Lung microvascular endothelial cell (primary cell): ENCODE measurements around the gene CFAP157. TPM values are rescaled to one million over a fixed set of nuclear protein-coding genes. Genes with fewer than 3 reads are reported as not detected.
"Not testable (repeated sequence)": the region's sequence is repeated elsewhere in the genome, so short reads cannot be mapped to it uniquely, and the experiment has no call there.

Experiments used
- DNase-seq, 2 donors: peaks; one replicate each; pipeline versions ENCODE4 v3.0.0 to v3.0.0-alpha.2; 2010; ENCODE audit warnings: low read depth in 2 of 2
- total RNA-seq: library from RNA; depleted of rRNA; stranded (reverse); fragments of >200 nt; gene quantifications from 2 replicates; pipeline ENCODE4 v1.2.1, GENCODE V29; 2014

CFAP157 gene
- total RNA-seq, 1 donor from 2014 or later, result not detected

DNA sequence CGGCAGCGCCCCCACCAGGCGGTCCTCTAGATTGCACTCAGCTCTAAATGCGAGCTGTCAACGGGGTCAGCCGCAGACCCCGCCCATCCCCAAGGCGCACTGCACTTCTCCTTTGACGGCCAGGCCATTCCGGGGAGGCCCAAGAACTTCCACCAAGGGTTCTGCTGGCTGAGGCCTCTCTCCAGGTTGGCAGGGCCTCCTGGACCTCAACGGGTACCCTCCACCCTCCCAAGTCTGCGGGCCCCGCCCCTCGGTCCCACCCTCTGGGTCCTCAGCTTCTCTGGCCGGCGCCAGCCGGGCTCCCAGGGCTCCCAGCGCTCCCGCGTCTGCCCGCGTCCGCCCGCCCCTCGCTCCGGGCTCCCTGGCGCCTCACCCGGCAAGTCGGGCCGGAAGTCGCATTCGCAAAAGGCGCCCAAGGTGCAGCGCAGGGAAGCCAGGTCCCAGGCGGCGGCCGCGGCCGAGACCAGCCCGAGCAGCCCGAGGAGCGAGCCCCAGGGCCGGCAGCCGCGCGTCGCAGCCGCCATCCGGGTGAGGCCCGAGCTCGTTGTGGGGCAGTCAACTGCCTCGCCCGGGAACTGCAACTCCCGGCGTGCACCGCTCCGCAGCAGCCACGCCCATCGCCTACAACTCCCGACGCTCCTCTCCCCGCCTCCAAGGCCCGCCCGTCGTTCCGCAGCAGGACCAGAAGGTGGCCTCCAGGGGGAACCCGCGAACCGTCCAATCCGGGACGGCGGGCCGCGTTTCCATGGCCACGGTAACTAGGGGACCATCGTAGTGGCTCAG, 28.1 kb downstream of the CFAP157 start, which contains the start of gene TOR2A:
TSS of gene TOR2A (minus strand) at position 548 of the 783 bp plus-strand sequence. CDS start at position 524, 24 bp downstream.
- peak; percentile 99 for DNase-seq

GRCh38 chr9:127735530-127736185, 28.9 kb downstream of the CFAP157 start:
- peak; percentile 40 to 51 for DNase-seq

DNA sequence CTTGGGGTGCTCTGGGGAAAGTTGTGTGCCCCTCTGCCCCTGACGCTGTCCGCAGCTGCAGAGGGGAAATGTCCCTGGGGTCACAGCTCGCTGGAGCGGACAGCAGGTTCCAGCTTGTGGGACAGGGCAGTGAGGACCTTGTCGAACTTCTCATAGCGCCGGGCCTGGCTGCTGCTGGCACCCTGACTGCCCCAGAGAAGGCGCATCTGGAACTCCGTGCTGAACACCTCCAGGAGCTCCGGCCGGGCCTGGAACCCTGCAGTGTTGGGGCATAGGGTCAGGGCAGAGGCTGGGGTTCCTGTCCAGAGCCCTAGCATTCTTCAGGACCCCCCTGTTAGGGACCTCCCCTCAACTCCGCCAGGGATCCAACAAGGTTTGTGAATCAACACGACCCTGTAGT, 31.9 kb downstream of the CFAP157 start:
- DNase-seq, result no peak

GRCh38 chr9:127739614-127740330, 33.0 kb downstream of the CFAP157 start:
- DNase-seq, result no peak

- peak; percentile 29 to 61 for DNase-seq
Observed at GRCh38 chr9:127741831-127742434, 35.1 kb downstream of the CFAP157 start.

DNA sequence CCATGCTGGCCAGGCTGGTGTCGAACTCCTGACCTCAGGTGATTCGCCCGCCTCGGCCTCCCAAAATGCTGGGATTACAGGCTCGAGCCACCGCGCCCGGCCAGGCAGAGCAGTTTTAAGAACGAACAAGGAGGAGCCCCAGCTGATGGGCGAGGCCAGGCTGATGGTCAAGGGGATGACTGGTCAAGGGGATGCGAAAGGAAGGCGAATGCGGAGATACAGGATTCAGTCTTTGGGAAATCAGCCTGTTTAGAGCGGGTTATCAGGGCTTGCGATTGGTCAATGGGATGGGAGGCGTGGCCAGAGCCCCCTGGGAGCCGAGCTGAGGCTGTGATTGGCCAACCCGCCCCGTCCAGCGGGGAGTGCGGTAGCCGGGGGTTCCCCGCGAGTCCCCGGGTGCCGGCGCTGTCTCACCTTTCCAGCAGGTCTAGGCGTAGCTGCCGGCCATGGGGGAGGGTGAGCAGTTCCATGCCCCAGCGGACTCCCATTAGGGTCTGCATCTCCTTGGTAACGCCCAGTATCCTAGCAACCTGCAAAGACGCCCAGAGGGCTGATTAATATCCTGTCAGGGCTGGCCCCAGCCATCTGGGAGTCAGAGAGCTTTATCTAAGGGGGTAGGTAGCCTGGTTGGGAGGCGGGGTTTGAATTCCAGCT, 35.8 kb downstream of the CFAP157 start:
- DNase-seq, result peak in 1 of 2 donors; percentile 25

DNA sequence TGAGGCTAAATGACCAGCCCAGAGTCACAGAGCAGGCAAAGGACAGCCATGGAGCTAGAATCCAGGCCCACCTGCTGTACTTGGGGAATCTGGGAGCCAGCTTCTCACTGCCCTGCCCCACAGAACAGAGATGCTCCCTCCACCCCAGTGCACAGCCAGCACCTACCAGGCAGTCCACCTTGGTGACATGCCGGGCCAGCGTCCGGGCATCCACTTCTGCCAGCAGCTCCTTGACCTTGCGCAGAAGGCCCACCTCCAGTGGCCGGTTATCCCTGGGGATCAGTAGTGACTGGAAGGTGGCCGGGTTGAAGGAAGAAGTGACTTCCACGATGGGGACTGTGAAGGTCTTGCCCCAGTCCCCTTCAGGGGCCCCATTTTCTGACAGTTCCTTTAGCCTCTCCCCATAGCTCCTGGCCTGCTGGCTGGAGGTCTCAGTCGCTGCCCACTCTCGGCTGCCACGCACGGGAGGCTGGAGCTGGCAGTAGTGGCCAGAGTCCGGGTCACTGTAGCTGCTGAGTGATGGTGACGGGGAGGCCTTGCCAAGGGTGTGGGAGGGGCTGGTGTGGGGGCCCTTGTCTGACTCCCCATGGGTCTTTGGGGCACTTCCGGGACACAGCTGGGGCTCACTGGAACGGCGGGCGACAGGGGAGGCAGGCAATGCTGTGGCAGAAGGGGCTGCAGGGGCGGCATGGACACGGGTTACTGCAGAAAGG, 37.8 kb downstream of the CFAP157 start:
- no peak for DNase-seq

DNA sequence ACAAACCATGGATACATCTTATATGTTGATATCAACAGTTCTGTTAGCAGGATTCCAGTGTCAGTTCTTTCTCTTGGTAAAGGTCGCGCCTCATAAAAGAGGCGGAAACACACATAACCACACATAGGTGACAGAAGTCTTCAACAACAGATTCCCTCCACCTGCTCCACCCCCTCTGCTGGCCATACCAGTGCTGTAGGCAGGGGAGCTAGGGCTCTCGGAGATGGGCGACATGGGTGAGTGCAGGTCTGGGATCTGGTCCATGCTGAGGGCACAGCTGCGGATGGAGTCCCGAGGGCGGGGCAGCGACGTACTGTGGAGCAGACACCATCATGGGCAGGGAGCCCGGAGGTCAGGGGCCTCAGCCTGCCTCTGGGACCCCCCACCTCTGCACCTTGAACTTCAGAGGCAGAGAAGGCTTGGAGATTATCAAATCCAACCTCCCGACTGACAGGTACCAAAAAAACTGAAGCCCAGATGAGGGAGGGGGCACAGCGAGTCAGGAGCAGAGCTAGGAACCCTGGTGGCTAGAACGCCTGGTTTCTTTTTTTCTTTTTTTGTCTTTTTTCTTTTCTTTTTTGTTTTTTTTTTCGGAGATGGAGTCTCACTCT, 40.3 kb downstream of the CFAP157 start:
- no peak for DNase-seq

DNA sequence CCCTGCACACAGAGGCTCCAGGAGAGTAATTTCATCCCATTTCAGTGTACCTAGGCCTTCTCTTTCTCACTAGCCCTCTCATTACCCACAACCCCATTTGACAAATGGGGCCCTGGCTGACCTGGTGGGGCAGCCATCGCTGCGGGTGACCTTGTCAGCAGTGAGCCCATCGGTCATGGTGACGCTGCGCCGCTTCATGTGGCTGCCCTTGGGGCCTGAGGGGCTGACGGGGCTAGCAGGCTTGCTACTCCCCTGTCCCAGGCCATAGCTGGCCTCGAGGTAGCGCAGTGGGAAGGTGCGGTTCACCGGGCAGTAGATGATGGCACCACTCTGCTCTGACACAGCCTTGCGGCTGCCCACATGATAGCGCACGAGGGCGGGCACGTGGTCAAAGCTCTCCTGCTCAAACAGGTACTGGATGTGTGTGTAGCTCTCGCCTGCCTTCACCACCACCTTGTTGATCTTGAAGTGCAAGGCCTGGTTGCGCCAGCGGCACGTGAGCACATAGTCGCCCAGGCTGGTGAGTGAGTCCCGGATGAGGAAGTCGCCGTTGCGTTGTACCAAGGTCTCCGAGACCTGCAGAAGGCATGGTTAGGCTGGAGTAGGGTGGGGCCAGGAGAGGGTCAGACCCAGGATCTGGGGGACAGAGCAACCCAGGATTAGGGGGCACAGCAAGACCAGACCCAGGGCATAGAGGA, 42.5 kb downstream of the CFAP157 start:
- no peak for DNase-seq

DNA sequence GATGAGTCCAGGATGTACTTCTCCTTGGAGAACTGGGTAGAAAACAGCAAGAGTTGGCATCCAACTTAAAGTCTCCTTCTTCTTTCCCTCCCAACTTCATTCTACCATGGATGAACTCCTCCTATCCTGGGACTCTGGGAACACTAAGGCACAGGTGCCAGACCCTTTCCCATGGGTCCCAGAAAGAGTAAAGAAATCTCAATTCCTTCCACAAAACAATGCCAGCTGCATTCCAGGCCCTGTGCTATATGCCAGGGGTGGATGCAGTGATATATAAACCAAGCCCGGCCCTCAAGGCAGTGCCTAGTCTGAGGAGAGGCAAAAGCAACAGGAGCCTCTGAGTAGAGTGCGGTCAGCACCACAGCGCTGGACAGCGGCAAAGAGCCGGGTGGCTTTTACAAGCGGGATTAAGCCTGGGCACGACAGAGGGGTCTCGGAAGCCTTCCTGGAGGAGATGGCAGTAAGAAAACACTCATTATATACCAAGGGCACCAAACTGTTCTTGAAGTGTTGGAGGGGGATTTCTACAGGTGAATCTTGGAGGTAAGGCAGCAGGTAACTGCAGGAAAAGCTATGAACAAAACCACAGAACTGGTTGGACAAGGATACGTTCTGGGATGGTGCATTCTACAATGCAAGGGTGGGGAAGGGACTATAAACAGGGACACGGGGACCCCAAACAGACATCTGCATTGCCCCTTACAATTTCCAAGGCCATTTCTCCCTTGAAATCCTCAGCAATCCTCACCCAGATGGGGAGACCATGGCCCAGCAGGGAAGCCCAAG, 44.7 kb downstream of the CFAP157 start:
- DNase-seq, result peak in 1 of 2 donors; percentile 41

DNA sequence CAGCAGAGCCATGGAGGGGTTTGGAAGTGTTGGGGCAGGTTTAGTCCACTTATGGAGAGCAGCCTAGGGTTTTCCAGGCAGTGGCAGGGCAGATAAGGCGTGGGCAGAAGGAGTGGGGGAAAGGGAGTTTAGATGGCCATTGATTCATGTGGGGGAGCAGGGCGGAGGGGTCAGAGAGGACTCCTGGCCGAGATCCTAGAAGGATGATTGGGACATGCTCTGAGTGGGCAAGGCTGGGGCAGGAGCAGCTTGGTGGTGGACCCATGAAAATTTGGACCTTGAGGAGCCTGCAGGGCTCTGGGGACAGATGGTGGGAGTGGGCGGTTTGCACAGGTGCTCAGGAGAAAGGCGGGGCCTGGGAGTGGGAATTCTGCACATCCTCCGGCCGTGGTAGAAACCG, 46.4 kb downstream of the CFAP157 start:
- DNase-seq, result no peak

DNA sequence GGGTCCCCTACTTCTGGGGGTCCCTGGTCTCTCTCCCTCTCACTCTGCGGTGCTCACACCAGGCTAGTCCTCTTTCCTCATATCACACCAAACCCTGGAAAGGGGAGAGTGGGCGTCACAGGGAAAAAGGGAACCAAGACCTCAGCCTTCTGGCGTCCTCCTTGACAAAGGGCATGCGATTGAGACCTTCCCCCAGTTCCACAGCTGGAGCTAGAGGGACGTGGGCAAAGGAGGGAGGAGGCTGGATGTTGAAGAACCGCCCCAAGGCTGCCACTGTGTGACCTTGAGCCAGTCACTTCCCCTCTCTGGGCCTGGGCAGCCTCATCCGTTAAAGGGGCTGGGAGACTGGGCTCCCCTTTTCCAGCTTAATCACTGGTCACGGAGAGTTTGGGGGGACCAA, 46.8 kb downstream of the CFAP157 start:
- no peak for DNase-seq

DNA sequence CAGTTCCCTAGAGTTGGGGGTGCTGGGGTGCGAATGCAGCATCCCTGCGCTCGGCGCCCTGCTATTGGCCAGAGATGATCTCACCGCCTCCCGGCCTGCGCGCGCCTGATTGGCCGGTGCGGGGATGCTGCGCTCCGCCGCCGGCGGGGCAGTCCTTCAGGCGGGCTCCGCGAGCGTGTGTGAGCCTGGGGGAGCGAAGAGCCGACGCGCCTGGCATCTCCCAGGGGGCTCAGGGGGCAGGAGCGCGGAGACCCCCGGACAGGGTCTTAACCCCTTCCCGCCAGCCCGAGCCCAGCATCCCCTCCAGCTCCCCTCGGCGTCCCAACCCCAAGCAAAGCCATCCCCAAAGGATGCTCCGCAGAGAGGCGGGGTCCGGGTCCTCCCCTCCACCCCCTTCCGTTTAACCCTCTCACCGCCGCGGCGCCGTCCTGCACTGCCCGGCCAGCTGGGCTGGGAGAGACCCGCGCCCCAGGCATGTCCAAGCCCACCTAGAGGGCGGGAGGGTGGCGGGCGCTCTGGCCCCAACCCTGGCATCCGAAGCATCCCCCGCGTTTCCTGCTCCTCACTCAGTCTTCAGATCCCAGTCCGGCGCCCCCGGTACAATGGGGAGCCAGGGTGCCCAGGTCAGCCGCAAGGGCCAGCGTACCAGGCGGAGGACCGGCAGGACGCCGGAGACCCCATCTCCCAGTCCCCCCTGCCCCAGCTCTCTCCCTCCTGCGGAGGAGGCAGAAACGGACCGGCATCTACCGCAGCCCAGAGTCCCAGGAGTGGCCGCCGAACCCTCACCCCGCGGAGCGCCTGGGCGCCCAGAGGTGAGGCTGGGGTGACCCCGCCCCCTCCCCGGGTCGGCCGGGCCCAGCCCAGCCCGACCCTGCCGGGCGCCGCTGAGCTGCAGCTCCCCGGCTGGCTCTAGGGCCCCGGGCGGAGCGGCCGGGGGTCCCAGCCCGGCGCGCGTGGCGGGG, 47.6 kb downstream of the CFAP157 start:
- DNase-seq, result no peak

DNA sequence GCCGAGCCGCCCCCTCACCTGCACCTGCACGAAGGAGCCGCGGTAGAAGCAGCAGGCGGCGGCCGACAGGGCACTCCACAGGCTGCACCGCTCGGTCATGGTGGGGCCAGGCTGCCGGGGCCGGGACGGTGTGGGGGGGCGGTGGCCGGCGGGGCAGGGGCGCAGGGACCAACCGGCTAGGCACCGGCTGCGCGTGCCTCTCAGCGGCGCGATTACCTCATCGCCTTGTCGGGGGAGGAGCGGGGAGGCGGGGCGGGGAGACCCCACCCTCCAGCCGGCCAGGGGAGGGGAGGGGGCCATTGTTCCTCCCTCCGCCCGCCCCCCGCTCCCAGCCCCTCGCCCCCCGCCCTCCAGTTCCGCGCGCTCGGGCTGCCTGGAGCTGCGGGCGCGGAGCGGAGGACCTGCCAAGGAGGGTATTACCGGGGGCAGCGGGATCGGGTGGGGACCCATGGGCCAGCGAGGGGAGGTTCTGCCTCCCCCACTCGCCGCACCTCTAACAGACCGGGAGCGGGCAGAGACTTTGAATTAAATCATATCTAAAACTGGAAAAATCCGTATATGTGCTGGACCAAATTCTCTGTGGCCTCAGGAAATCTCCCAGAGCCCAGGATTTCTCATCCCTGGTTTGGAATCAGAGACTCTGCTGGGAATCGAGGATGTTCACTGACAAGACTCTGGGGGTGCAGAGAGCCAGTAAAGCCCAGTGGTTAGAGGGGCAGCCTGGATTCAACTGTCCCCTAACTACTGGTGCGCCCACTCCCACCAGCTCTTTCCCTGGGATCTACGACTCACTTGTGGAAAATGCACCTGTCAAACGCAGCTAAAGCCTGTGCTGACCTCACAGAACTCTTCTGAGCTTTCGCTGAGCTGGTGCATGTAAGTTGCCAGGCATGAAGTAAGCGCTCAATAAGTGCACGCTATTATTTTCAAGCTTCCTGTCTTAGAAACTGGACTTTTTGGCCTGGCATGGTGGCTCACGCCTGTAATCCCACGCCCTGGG, 48.6 kb downstream of the CFAP157 start:
- DNase-seq, result peak; percentile 46 to 73

GRCh38 chr9:127756233-127756632, 49.4 kb downstream of the CFAP157 start:
- DNase-seq, result no peak

DNA sequence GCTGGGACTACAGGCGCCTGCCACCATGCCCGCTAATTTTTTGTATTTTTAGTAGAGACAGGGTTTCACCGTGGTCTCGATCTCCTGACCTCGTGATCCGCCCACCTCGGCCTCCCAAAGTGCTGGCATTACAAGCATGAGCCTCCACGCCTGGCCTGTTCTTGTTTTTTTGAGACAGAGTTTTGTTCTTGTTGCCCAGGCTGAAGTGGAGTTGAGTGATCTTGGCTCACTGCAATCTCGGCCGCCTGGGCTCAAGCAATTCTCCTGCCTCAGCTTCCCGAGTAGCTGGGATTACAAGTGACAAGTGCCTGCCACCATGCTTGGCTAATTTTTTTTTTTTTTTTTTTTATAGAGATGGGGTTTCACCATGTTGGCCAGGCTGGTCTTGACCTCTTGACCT, 50.0 kb downstream of the CFAP157 start:
- not testable (repeated sequence) for DNase-seq
